Measurements from ENCODE around the gene ELK3.

The ELK3 gene

DNA sequence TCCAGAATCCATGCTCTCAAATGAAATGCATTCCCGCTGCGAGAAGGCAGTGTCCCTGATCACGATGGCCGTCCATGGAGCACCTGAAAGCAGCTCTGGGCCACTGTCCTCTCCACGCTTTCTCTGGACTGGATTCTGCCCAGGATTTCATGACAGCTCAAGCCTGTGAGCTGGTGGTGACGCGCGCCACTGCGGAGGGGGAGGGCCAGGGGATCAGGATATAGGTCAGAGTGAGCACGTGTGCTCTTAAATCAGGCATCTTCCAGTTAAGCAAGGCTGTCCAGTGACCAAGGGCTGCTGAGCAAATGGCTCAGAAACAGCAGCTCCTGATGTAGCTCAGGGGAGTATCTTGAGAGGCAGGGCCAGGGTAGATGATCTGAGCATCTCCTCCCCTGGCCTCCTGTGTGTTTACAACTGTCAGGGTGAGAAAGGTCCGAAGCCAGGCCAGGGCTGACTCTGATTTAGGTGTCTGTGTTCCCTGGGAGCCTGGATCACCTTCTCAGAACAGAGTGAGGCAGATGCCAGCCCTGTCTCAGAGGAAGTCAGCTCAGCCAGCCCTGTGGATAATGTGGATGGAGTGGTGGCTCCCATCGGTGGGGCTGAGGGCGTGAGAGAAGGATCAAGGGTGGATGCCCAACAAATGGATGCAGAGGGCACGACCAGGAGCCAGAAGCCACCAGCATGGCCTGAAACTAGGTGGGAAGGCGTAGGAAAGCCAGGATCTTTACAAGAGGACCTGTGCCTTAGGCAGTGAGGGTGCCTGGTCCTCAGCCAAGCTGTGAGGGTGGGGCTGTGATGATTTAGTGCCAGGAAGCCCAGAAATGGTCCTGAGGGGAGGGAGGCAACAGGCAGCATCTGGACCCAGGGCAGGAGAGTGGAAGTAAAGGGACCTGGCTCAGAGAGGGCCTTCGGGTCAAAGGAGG is 55.3 kb downstream of the ELK3 start:
- Histone ChIP-seq H3K36me3 (ENCODE audit: control insufficient read depth in 1 of 2, insufficient read depth in 2 of 2, low read length in 2 of 2) (peaks cover 18 to 32% of the 10 kb centered on the region in 2 donors), H3K4me3 (ENCODE audit: low read depth in 1 of 2, low read length in 2 of 2) (no peak overlapping the region), H3K27me3 (ENCODE audit: low read depth, low read length) (no peaks in the 10 kb centered on the region), H3K4me1 (ENCODE audit: control insufficient read depth in 1 of 2, insufficient read depth in 2 of 2, low read length in 2 of 2) (peaks cover 4 to 5% of the 10 kb centered on the region in 2 donors), H3K27ac (ENCODE audit: low read length) (no peak overlapping the region), H3K9me3 (ENCODE audit: control insufficient read depth in 1 of 2, low read length in 2 of 2) (no peaks in the 10 kb centered on the region)

DNA sequence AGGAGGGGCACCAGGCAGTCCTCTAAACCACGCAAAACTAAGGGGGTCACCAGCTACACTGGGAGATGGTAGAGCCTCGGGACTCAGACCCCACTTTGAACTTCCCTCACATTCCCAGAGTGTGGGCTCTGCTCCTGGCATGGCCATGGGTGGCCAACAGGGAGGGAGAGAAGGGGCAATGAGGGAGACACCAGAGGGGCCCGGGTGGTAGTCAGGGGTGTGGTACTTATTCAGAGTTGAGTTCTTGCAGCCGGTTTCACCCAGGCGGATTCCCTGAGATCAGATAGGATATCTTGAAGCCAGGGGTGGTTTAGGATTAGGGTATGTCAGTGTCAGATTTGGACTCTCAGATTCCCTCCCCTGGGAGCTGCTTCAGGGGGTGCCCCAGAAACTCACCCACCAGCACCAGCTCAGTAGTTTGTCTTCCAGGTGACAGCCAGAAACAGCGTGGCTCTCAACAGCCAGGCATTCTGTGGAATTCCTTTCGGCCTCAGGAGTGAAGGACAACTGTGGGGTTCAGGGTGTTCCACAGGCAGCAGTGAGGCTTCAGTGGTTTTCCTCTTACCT is 56.0 kb downstream of the ELK3 start:
- Histone ChIP-seq H3K4me1 (ENCODE audit: control insufficient read depth in 1 of 2, insufficient read depth in 2 of 2, low read length in 2 of 2) (peaks cover 5 to 9% of the 10 kb centered on the region in 2 donors), H3K36me3 (ENCODE audit: control insufficient read depth in 1 of 2, insufficient read depth in 2 of 2, low read length in 2 of 2) (peaks cover 18 to 32% of the 10 kb centered on the region in 2 donors), H3K4me3 (ENCODE audit: low read depth in 1 of 2, low read length in 2 of 2) (no peak overlapping the region), H3K9me3 (ENCODE audit: control insufficient read depth in 1 of 2, low read length in 2 of 2) (no peaks in the 10 kb centered on the region), H3K27ac (ENCODE audit: low read length) (no peak overlapping the region), H3K27me3 (ENCODE audit: low read depth, low read length) (no peaks in the 10 kb centered on the region)

DNA sequence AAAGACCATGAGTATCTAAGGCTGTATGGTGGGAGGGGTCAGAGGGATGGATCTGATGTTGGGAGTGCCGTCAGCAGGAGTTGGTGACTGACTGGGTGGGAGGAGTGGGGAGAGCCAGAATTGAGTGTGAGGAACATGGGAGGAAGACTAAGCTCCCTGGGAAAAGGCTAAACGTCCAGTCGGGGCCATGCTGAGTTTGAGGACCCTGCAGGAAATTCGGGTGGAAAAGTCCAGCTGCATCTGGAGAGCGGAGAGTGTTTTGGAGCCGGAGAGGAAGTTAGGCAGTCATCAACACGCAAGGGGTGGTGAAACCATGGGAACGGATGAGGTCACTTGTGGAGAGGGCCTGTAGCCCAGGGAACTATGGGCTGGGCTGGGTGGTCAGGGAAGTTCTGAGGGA is 60.9 kb downstream of the ELK3 start:
- H3K4me1 ChIP-seq (ENCODE audit: control insufficient read depth in 1 of 2, insufficient read depth in 2 of 2, low read length in 2 of 2): peaks cover 10 to 35% of the 10 kb centered on the region in 2 donors
- no peaks in the 10 kb centered on the region for H3K9me3 ChIP-seq (ENCODE audit: control insufficient read depth in 1 of 2, low read length in 2 of 2)
- H3K4me3 ChIP-seq (ENCODE audit: low read depth in 1 of 2, low read length in 2 of 2): no peak overlapping the region
- H3K27ac ChIP-seq (ENCODE audit: low read length): peak overlapping the region; percentile 24
- peaks cover 5 to 8% of the 10 kb centered on the region in 2 donors for H3K36me3 ChIP-seq (ENCODE audit: control insufficient read depth in 1 of 2, insufficient read depth in 2 of 2, low read length in 2 of 2)
- no peaks in the 10 kb centered on the region for H3K27me3 ChIP-seq (ENCODE audit: low read depth, low read length)

DNA sequence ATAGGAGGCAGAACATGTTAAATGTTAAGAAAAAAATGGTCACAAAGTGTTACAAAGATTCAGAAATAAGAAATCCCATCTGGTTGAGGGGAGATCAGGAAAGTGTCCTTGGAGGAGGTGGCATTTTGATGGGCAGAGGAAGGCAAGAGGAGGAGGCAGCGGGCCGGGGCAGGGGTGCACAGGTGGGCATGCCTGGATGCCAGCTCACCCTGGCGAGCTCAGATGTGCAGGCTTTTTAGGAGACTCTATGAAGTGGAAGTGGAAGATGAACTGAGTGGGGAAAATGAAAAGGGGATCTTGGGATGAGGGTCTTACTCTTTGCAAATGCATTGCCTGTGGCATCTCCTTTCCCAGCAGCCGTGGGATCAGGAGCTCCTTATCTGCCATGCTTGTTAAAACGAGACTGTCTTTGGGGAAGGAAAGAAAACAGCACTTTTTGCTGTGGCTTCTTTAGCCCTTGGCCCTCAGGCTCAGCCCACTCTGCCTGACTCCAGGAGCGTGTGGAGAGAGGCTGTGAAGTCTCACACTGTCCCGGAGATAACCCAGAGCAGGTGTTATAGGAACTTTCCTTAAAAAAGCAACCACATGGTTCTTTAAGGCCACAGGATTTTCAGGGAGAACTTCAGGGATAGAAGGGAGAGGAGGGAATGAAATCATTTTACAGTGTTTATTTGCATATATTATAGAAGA is 62.6 kb downstream of the ELK3 start:
- Histone ChIP-seq H3K36me3 (ENCODE audit: control insufficient read depth in 1 of 2, insufficient read depth in 2 of 2, low read length in 2 of 2) (peaks cover under 1 to 9% of the 10 kb centered on the region in 2 donors), H3K4me1 (ENCODE audit: control insufficient read depth in 1 of 2, insufficient read depth in 2 of 2, low read length in 2 of 2) (peaks cover 10 to 35% of the 10 kb centered on the region in 2 donors), H3K9me3 (ENCODE audit: control insufficient read depth in 1 of 2, low read length in 2 of 2) (no peaks in the 10 kb centered on the region), H3K27me3 (ENCODE audit: low read depth, low read length) (no peaks in the 10 kb centered on the region), H3K27ac (ENCODE audit: low read length) (no peak overlapping the region), H3K4me3 (ENCODE audit: low read depth in 1 of 2, low read length in 2 of 2) (no peak overlapping the region)

DNA sequence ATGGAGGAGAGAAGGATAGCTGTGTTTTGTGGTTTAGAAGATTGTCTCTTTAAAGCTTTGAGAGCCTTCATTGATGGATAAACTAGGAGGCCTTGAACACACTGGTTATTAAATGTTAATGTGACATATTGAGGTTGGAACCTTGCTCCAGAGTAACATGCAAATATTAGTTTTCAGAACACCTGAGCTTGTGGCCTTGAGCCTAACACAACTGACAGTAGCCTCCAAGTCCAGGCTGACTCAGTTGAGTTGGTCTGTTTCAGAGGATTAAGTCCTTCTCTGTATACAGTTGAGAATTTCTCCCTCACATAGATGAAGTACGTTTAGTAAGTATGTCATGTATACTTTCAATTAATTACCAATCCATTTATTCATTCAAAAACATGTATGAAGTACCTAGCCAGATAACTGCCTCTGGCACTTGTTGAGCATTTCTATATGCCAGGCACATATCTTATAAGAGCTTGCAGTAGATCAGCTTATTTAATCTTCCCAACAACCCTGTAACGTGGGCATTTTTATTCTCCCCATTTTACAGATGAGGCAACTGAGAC is 63.5 kb downstream of the ELK3 start:
- peaks cover 0 to 9% of the 10 kb centered on the region in 2 donors for H3K36me3 ChIP-seq (ENCODE audit: control insufficient read depth in 1 of 2, insufficient read depth in 2 of 2, low read length in 2 of 2)
- H3K27me3 ChIP-seq (ENCODE audit: low read depth, low read length): no peaks in the 10 kb centered on the region
- peak overlapping the region; percentile 62 for H3K27ac ChIP-seq (ENCODE audit: low read length)
- H3K4me1 ChIP-seq (ENCODE audit: control insufficient read depth in 1 of 2, insufficient read depth in 2 of 2, low read length in 2 of 2): peaks cover 10 to 35% of the 10 kb centered on the region in 2 donors
- no peak overlapping the region for H3K4me3 ChIP-seq (ENCODE audit: low read depth in 1 of 2, low read length in 2 of 2)
- no peaks in the 10 kb centered on the region for H3K9me3 ChIP-seq (ENCODE audit: control insufficient read depth in 1 of 2, low read length in 2 of 2)

DNA sequence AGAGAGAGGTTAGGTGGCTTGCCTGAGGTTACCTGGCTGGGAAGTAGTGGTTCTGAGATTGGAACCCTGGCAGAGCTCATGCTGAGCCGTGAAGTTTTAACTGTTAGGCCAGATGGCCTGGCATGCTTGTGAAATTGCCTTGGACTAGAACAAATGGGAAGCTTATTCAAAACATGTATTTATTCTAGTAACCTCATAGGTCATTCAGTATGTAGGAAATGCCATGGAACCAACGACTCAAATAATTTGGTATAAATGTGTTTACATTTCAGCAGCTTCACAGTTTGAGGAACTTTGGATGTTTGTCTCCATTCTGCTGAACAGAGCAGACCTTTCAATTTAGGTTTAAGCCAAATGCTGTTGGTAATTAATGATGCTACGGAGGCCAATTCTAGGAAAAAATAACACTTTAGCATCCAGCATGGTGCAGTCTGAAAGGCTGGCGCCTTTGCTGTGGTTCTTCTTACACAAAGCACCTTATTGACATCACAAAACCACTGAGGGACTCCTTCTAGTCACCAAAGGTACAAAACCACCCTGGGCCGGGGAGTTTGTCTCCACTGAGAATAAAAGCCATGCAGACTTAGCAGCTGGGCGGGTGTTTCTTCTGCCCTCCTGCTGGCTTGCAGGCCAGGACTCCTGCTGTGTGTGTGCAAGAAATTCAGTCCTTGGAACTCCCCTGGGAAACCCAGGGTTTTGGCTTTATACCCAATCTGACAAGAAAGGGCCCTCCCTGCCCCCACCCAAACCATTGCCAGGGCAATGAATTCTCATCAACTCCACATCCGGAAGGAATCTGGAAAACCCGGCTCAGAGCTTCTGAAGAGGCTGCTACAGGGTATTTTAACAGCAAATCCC is 64.2 kb downstream of the ELK3 start:
- H3K9me3 ChIP-seq (ENCODE audit: control insufficient read depth in 1 of 2, low read length in 2 of 2): no peaks in the 10 kb centered on the region
- H3K27me3 ChIP-seq (ENCODE audit: low read depth, low read length): no peaks in the 10 kb centered on the region
- no peak overlapping the region for H3K4me3 ChIP-seq (ENCODE audit: low read depth in 1 of 2, low read length in 2 of 2)
- H3K27ac ChIP-seq (ENCODE audit: low read length): peak overlapping the region; percentile 62
- peaks cover 10 to 38% of the 10 kb centered on the region in 2 donors for H3K4me1 ChIP-seq (ENCODE audit: control insufficient read depth in 1 of 2, insufficient read depth in 2 of 2, low read length in 2 of 2)
- peaks cover 0 to 9% of the 10 kb centered on the region in 2 donors for H3K36me3 ChIP-seq (ENCODE audit: control insufficient read depth in 1 of 2, insufficient read depth in 2 of 2, low read length in 2 of 2)

DNA sequence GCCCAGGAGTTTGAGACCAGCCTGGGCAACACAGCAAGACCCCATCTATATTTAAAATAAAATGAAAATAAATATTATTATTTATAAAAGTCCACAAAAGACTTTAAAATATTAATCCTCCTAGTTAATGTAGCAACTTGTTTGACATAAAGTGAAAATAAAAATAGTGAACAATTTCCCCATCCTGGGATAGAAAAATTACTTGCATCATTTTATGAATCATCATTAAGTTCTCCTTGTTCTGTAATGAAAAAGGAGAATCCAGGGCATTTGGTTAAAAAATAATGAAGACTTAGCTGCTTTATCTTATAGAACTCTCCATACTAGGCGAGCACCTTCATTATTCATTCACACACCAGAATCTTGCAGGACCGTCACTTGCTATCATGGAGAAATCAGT is 66.1 kb downstream of the ELK3 start:
- H3K36me3 ChIP-seq (ENCODE audit: control insufficient read depth in 1 of 2, insufficient read depth in 2 of 2, low read length in 2 of 2): peaks cover 0 to 9% of the 10 kb centered on the region in 2 donors
- H3K9me3 ChIP-seq (ENCODE audit: control insufficient read depth in 1 of 2, low read length in 2 of 2): no peaks in the 10 kb centered on the region
- no peak overlapping the region for H3K4me3 ChIP-seq (ENCODE audit: low read depth in 1 of 2, low read length in 2 of 2)
- H3K27me3 ChIP-seq (ENCODE audit: low read depth, low read length): no peaks in the 10 kb centered on the region
- H3K4me1 ChIP-seq (ENCODE audit: control insufficient read depth in 1 of 2, insufficient read depth in 2 of 2, low read length in 2 of 2): peaks cover 10 to 33% of the 10 kb centered on the region in 2 donors
- H3K27ac ChIP-seq (ENCODE audit: low read length): no peak overlapping the region

DNA sequence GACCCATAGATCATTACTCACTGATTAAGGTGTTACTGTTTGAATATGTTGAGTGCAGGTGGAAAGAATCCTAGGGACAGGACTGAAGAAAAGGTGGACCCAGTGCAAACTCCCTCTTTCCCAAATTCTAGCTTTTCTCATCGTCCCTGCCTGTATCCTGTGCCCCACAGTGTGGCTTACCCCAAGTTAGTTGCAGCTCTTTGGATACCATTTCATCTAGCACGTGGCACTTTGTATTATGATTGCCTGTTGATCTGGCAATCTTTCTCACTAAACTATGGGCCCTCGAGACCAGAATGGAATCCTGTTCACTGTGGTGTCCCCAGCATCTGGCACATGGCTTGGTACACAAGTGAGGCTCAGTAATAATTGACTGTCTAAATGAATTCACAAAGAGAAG is 66.5 kb downstream of the ELK3 start:
- Histone ChIP-seq H3K4me1 (ENCODE audit: control insufficient read depth in 1 of 2, insufficient read depth in 2 of 2, low read length in 2 of 2) (peaks cover 10 to 33% of the 10 kb centered on the region in 2 donors), H3K4me3 (ENCODE audit: low read depth in 1 of 2, low read length in 2 of 2) (no peak overlapping the region), H3K27ac (ENCODE audit: low read length) (no peak overlapping the region), H3K27me3 (ENCODE audit: low read depth, low read length) (no peaks in the 10 kb centered on the region), H3K36me3 (ENCODE audit: control insufficient read depth in 1 of 2, insufficient read depth in 2 of 2, low read length in 2 of 2) (peaks cover 0 to 9% of the 10 kb centered on the region in 2 donors), H3K9me3 (ENCODE audit: control insufficient read depth in 1 of 2, low read length in 2 of 2) (no peaks in the 10 kb centered on the region)

DNA sequence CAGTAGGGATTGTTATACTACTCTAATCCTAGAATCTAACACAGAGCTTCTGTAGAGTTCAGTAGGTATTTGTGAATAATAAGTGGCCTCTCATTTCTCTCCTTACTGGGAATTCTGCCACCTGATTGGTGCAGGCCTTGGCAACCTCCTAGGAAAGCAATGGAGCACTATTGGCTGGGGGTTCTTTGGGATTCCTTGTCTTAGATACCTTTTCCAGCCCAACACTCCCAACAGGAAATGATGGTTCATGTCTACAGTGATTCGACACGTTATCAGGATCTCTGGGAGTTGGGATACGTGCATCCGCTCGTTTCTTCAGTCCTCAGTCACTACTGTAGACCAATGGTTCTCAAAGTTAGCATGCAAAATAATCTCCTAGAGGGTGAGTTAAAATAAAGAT is 67.4 kb downstream of the ELK3 start:
- Histone ChIP-seq H3K4me1 (ENCODE audit: control insufficient read depth in 1 of 2, insufficient read depth in 2 of 2, low read length in 2 of 2) (peaks cover 10 to 27% of the 10 kb centered on the region in 2 donors), H3K27ac (ENCODE audit: low read length) (no peak overlapping the region), H3K4me3 (ENCODE audit: low read depth in 1 of 2, low read length in 2 of 2) (no peak overlapping the region), H3K9me3 (ENCODE audit: control insufficient read depth in 1 of 2, low read length in 2 of 2) (no peaks in the 10 kb centered on the region), H3K27me3 (ENCODE audit: low read depth, low read length) (no peaks in the 10 kb centered on the region), H3K36me3 (ENCODE audit: control insufficient read depth in 1 of 2, insufficient read depth in 2 of 2, low read length in 2 of 2) (peaks cover 0 to 9% of the 10 kb centered on the region in 2 donors)

DNA sequence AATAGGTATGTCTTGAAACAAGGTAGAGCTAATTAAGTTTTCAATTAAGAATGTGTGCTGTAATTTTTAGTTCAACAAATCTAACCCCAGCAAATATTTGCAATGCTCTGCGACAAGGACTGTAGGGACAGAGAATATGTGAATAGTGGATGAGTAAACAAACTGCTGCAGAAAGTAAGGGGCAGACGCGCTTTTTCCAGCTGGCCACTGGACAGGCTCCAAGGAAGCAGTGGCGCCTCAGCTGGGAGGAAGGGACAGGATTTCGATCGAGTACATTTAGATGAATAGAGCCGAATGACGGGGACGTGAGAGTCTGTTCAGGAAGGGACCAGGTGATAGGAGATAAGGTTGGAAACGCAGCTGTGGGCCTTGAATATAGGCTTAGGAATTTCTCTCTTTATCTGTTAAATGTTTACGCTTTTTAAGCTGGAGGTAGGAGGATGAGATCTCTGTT is 69.3 kb downstream of the ELK3 start:
- no peak overlapping the region for H3K4me3 ChIP-seq (ENCODE audit: low read depth in 1 of 2, low read length in 2 of 2)
- H3K36me3 ChIP-seq (ENCODE audit: control insufficient read depth in 1 of 2, insufficient read depth in 2 of 2, low read length in 2 of 2): peaks cover 0 to 9% of the 10 kb centered on the region in 2 donors
- H3K9me3 ChIP-seq (ENCODE audit: control insufficient read depth in 1 of 2, low read length in 2 of 2): no peaks in the 10 kb centered on the region
- H3K27ac ChIP-seq (ENCODE audit: low read length): no peak overlapping the region
- peaks cover 2 to 9% of the 10 kb centered on the region in 2 donors for H3K4me1 ChIP-seq (ENCODE audit: control insufficient read depth in 1 of 2, insufficient read depth in 2 of 2, low read length in 2 of 2)
- no peaks in the 10 kb centered on the region for H3K27me3 ChIP-seq (ENCODE audit: low read depth, low read length)

Measured in muscle layer of duodenum (tissue), 2 donors.